ENCODE data around the gene PARD6B. TPM values are rescaled to one million over a fixed set of nuclear protein-coding genes. Genes with fewer than 3 reads are reported as not detected.
"Not testable (repeated sequence)": the region's sequence is repeated elsewhere in the genome, so short reads cannot be mapped to it uniquely, and the experiment has no call there.

PARD6B gene, protein sequence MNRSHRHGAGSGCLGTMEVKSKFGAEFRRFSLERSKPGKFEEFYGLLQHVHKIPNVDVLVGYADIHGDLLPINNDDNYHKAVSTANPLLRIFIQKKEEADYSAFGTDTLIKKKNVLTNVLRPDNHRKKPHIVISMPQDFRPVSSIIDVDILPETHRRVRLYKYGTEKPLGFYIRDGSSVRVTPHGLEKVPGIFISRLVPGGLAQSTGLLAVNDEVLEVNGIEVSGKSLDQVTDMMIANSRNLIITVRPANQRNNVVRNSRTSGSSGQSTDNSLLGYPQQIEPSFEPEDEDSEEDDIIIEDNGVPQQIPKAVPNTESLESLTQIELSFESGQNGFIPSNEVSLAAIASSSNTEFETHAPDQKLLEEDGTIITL
- polyA plus RNA-seq (2012; ENCODE audit: insufficient read depth, insufficient read length): 0.69 TPM

DNA sequence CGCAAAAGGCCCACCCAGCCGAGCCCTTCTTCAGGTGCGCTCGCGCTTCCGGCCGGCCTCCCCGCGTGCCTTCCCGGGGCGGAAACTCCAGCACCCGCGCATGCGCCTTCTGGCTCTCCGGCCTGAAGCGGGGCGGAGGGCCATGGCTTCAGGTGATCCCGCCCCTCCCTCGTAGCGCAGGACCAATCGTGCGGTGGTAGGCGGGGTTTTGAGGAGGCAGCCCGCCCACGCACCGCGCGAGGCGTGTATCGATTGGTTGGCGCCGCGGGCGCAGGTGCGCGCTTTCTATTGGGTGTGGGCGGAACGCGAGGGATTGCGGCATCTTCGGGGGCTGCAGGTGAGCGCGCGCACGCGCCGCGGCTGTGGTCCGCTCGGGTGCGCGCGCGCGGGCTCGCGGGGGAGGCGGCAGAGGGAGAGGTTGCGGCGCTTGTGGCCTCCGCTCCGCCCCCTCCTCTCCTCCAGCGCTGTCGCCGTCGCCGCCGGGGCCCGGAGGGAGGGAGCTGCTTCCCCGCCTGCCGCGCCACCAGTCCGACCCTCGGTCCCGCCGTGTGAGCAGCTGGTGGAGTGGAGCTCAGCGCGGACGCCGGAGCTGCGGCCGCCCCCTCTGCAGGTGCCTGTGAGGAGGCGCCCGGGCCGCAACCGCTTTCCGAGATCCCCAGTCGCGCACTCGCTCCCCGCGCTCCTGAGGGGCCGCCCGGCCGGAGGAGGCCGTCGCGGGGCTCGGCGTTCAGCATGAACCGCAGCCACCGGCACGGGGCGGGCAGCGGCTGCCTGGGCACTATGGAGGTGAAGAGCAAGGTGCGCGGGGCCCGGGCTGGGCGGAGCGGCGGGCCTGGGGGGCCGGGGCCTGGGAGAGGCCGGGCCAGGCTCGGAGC, at the start of gene PARD6B:
Gene PARD6B (plus strand): TSS at position 526 of the 875 bp plus-strand sequence. CDS start 207 bp downstream, at position 733.
- DNase-seq (ENCODE audit: low read depth, low spot score): peak; percentile 98
- peak within 1 kb of the TSS; percentile 74 for H3K4me3 ChIP-seq (ENCODE audit: low read length)

DNA sequence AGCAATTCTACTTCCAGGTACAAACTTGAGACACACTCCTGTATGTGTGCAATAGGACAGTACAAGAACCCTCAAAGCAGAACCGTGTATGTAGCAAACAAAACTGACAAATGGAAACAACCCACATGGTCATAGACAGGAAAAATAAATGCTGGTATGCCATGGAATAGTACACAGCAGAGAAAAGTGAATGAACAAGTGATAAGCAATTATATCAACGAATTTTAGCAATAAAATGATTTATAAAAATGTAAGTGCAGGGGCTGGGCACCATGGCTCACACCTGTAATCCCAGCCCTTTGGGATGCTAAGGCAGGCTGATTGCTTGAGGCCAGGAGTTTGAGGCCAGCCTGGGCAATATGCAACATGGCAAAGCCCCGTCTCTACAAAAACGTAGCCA, 49.3 kb upstream of the PARD6B start:
- no peak overlapping the region for H3K4me3 ChIP-seq (ENCODE audit: low read length)
- no peak for DNase-seq (ENCODE audit: low read depth, low spot score)

DNA sequence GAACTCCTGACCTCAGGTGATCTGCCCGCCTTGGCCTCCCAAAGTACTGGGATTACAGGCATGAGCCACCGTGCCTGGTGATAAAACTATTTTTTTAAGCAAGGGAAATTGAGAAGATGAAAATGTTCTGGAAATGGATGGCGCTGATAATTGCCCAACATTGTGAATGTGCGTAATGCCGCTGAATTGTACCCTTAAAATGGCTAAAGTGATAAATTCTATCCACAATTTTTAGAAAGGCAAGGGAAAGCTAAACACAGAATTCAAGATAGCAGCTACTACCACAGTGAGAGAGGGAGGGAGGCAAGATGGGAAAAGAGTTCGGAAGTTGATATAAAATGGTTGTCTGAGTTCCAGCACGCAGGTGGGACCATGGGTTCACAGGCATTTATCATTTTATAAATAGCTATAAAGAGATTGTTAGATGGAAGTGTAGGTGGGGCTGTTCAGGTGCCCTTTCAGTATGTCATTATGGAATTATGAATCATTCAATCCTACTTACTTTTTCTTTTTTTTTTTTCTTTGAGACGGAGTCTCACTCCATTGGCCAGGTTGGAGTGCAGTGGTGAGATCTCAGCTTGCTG, 48.3 kb upstream of the PARD6B start:
- DNase-seq (ENCODE audit: low read depth, low spot score): no peak
- no peak overlapping the region for H3K4me3 ChIP-seq (ENCODE audit: low read length)

DNA sequence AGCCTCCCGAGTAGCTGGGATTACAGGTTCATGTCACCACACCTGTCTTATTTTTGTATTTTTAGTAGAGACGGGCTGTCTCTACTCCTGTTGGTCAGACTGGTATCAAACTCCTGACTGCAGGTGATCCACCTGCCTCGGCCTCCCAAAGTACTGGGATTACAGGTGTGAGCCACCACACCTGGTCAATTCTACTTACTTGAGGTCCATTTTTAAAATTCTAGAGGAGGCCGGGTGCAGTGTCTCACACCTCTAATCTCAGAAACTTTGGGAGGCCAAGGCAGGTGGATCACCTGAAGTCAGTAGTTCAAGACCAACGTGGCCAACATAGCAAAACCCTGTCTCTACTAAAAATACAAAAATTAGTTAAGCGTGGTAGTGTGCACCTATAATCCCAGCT, 47.8 kb upstream of the PARD6B start:
- H3K4me3 ChIP-seq (ENCODE audit: low read length): no peak overlapping the region
- no peak for DNase-seq (ENCODE audit: low read depth, low spot score)

DNA sequence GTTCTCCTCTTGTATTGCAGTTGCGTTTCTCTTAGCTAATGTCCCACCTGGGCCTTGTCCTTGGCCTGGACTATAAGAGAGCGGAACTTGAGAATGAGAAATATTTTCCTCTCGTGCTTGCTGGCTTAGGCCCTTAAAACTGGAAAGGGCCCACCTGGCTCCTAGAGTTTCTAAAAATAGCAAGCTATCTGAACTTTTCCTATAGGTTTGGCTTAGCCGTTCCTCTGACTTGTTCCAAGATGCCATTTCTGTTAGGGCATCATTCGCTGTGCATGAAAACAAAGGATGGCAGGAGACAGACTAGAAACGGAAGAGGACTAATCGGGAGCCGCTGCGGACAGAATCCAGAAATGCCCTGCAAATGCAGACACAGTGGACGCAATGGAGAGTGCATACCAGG, 44.6 kb upstream of the PARD6B start:
- no peak for DNase-seq (ENCODE audit: low read depth, low spot score)
- no peak overlapping the region for H3K4me3 ChIP-seq (ENCODE audit: low read length)

DNA sequence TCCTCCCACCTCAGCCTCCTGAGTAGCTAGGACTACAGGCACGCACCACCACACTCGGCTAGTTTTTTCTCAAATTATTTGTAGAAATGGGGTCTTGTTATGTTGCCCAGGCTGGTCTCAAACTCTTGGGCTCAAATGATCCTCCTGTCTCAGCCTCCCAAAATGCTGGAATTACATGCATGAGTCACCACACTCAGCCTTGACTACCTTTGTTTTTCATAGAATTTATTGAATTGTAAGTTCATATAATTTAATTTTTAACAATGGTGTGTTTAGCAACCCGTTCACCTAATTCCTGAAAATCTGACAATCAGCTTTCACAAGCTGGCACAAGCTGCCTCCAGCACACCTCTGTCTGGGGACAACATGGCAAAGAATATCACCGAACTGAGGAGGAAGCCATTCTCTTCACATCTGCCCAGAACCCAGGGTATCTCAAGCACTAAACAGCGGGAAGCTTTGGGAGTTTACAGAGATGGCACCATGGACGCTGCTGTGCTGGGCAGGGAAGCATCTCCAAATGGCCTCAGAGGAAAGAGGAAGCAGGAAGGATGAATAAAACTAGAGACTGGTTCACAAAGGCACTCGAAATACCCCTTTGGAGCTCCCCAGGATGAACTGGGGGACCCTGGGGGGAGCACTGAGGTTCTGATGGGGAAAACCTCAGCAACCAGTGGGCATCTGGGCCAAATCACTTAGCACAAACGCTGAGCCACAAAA, 43.0 kb upstream of the PARD6B start:
- no peak overlapping the region for H3K4me3 ChIP-seq (ENCODE audit: low read length)
- DNase-seq (ENCODE audit: low read depth, low spot score): no peak

DNA sequence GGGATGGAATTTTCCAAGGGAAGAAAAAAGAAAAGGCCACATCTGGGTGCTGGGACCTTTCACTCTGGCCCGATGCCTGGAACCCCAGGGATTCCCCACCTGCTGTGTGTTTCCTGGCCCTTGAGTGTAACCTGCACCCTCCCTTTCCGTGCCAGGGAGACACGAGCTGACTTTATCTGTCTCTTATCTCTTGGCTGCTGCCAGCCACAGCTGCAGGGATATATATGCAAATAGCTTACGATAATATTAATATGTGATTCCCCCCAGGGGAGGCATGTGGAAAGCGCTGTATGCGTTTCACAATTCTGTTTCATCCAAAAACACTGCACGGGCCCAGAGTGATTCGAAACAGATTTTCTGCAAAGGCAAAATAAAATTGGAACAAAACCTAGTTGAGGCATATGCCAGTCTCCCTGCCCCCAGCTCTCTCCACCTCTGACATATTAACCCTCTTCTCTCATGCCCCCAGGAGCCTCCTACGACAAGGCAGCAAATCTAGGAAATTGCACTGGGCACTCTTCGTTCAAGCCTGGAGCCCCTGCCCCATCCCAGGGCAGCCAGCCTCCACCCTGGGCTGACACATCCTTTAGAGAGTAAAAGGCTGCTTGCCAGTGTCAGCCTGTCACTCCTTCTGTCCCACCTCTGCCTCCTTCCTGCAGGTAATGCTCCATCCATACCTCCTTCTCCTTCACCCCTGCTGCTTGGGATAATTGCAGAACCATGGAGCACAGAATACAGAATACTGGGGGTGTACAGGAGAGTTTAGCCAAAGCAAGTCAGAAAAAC, 41.3 kb upstream of the PARD6B start:
- no peak for DNase-seq (ENCODE audit: low read depth, low spot score)
- H3K4me3 ChIP-seq (ENCODE audit: low read length): no peak overlapping the region

DNA sequence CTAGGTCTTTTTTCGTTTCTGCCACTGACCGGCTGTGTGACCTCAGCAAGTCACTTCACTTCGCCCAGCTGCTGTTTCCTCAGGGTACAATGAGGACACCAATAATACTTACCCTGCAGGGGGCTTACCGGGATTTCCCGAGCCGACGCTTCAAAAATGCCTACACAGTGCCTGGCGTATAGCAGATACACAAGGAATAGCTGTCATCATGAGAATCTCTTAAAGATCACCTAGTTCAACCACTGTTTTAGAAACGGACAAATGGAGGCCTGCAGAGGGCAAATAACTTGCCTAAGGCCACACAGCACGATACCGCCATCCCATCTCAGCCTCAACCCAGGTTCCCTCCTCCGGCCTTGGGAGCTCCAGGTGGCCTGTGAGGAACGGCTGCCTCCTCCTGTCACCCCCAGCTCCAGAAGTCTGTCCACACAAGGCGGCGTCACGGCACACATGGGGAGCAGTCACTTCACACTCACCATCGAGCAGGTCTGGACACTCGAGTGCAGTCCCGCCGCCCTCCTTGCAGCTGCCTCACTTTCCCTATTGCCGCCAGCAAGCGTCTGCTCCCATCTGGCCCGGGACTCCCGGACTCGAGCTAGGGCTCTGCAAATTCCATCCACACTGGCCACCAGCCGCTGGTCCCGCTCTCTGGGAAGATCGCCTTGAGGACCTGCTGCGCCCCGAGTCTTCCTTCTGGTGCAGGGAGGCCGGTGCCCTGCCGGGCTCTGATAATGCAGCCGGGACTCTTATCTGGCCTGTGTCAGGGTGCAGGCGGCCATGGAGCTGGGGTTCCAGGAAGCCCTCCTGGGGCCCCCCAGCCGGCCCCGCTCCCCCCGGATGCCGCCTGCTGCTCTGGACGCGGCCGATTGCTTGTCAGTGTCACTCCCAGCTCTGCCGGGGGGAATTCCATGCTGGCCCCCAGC, 40.5 kb upstream of the PARD6B start, which contains the start of gene RIPOR3:
Gene RIPOR3 (minus strand): TSS at position 893 of the 923 bp plus-strand sequence. CDS start 414 bp downstream, at position 479.
- DNase-seq (ENCODE audit: low read depth, low spot score): no peak
- no peak within 1 kb of the TSS for H3K4me3 ChIP-seq (ENCODE audit: low read length)

DNA sequence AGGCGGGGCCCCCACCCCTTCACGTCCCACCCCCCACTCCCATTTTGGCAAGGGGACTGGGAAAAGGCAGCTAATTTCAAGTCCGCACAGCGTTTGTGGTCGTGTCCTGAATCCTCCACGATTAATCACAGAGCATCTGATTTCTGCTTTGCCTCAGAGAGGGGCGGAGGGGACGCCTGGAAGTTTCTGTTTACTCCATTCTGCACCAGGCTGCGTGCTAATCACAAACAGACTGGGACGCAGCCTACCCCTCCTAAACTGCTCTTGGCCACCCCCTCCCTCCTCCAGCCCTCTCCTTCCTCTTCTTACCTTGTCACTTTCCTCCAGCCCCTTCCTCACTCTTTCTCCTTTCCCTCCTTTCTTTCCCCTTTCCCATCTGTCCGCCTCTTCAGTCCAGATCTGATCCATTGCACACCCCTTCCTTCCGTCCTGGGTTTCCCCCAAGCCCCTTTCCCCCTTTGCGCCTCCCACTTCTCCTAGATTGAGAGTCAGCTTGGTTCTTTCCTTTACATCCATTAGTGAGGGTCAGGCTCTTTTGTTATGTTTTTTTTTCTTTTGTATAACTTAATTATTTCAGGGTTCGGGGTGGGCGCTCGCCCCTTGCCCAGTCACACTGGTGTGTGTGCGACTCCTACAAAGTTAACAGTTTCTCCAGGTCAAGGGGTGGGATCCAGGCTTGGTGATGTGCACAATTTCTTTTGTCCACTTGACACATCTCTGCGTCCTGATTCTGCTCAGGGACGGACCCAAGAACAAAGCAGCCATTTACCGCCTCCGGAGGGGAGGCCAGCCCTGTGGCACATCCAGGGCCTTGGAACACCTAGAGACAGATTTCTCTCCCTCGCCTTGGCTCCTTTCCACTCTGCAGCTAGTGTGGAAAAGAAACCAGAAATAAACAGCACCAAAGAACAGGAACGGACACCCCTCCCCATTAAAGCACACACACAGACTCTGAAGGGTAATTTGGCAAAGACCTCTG, 39.5 kb upstream of the PARD6B start:
- H3K4me3 ChIP-seq (ENCODE audit: low read length): no peak overlapping the region

DNA sequence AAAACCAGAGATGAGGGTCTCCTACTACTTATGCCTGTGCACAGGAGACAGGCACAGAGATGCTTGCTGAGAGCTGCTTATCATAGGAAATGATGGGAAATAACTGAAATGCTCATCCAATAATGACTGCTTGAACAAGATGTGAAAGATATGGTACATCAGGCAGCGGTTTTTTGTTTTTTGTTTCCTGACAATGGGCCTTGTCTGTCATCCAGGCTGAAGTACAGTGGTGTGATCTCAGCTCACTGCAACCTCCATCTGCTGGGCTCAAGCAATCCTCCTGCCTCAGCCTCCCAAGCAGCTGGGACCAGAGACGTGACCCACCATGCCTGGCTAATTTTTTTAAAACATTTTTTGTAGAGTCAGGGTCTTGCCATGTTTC, 38.8 kb upstream of the PARD6B start:
- no peak overlapping the region for H3K4me3 ChIP-seq (ENCODE audit: low read length)
- no peak for DNase-seq (ENCODE audit: low read depth, low spot score)

More for the DNA sequence above, 39.5 kb upstream of the PARD6B start:
- no peak for DNase-seq (ENCODE audit: low read depth, low spot score)

DNA sequence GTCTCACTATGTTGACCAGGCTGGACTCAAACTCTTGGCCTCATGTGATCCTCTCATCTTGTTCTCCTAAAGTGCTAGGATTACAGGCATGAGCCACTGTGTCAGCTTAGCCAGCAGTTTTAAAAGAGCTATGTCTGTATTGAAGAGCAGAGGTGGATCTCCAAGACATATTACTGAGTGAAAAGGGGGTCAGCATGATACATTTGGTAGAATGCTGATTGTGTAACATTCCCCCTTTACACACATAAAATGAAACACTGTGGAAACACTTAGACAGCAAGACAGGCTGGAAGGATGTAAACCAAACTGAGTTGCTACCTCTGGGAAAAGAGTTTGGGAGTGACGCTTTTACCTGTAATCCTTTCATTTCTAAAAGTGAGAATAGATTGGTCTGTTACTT, 38.4 kb upstream of the PARD6B start:
- no peak for DNase-seq (ENCODE audit: low read depth, low spot score)
- no peak overlapping the region for H3K4me3 ChIP-seq (ENCODE audit: low read length)

DNA sequence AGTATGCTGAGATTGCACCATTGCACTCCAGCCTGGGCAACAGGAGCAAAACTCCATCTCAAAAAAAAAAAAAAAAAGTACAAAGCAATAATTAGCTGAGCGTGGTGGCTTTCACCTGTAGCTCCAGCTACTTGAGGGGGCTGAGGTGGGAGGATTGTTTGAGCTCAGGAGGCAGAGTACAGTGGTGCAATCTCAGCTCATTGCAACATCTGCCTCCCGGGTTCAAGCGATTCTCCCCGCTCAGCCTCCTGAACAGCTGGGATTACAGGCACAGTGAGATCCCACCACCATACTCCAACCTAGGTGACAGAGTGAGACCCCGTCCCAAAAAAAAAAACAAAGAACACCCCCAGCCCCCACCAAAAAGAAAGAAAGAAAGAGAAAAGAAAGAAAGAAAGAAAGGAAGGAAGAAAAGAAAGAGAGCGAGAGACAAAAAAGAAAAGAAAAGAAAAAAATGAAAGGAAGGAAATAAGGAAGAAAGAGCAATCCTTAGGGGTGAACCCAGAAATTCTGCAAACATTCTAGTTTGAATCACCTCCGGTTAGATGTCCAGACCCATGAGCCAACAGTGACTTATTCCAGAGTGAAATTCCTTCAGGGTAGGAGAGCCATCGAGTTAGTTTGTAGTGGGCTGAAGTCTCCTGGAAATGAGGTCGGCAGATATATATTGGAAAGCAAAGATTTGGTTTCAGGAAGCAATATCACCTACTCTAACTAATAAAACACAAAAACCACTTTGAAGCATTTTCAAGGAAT, 36.8 kb upstream of the PARD6B start:
- DNase-seq (ENCODE audit: low read depth, low spot score): no peak
- H3K4me3 ChIP-seq (ENCODE audit: low read length): no peak overlapping the region

DNA sequence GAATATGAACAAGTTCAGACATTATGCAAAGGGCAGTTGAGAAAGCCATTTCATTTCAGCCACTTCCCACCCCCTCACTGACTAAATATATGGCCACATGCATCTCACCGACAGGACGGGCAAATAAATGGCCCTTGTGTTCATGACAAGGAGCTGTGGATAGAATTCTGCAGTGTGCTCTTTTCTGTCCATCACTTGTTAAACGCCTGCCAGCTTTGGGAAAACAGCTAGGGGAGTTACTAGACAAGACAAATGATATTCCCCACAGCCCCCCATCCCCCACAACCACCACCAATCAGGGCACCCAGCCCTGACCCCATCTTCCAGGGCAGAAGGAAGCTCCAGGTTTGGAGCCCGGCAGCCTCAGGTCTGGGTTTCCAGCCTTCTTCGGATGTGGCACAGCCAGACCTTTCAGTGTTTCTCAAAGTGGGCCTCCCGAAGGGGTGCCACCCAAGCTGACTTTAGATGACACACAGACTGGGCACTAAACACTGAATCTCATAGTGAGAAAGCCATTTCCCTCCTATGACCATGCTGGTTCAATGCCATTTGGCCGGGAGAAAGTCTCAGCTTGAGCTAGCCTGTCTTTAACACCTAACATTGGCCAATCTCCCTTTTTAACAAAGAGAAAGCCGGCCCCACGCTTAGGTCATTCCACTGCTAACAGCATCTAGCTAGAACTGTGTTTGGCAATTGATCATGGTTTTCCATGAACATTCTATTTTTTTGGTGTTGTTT, 36.1 kb upstream of the PARD6B start:
- H3K4me3 ChIP-seq (ENCODE audit: low read length): no peak overlapping the region
- no peak for DNase-seq (ENCODE audit: low read depth, low spot score)

DNA sequence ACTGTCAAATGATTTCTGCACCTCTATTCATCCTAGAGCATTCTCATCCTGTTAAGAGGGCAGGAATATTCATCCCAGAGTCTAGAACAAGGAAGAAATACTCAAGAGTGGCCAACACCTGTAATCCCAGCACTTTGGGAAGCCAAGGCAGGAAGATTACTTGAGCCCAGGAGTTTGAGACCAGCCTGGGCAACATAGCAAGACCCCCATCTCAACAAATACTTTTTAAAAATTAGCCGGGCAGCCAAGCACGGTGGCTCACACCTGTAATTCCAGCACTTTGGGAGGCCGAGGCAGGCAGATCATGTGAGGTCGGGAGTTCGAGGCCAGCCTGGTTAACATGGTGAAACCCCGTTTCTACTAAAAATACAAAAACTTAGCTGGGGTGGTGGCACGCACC, 33.1 kb upstream of the PARD6B start:
- not testable (repeated sequence) for DNase-seq (ENCODE audit: low read depth, low spot score); H3K4me3 ChIP-seq (ENCODE audit: low read length)

DNA sequence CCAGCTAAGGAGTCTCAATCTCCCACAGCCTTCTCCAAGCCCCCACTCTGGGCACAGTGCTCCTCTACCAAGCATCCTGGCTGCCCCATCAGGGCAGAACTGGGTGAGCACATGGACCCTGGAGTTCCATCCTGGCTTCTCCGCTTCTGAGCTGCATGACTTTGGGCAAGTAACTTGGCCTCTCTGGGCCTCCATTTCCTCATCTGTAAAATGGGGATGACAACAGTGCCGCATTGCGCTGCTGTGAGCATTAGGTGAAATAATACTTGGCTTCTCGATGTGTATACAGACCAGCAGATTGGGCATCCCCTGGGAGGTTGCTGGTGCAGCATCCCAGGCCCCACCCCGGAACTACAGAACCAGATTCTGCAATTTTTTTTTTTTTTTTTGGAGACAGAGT, 31.7 kb upstream of the PARD6B start:
- no peak overlapping the region for H3K4me3 ChIP-seq (ENCODE audit: low read length)
- DNase-seq (ENCODE audit: low read depth, low spot score): no peak

Data from Jurkat, Clone E6-1 (cell line).